Erythroblast (primary cell): ENCODE results near the gene PRAF2.

Source experiments
- GATA1 ChIP-seq: IDR thresholded peaks from 2 replicates; pipeline ENCODE4 v1.6.1; 2011; ENCODE audit warnings: low read depth, mild to moderate bottlenecking, control low read depth, low read length, moderate library complexity
- POLR2A ChIP-seq: IDR thresholded peaks from 2 replicates; pipeline ENCODE4 v1.6.1; 2011; ENCODE audit warnings: mild to moderate bottlenecking, low read length

GRCh38 chrX:49066278-49066677 lies 7.5 kb downstream of the PRAF2 start:
- TF ChIP-seq POLR2A (no peak), GATA1 (no peak)
